GM12864 (cell line): ENCODE results near the gene ACOT6.
A peak's percentile ranks its signal among the peaks of the same experiment; 100 is the strongest.

Source experiments
- DNase-seq: peaks from one replicate; pipeline ENCODE4 v3.0.0-alpha.2; 2011; ENCODE audit warnings: low read depth
- H3K4me3 ChIP-seq: 2 replicates; pipeline ENCODE4 v1.5.1; 2011; ENCODE audit warnings: mild to moderate bottlenecking, low read depth, low read length, control low read depth
- TF ChIP-seq, protein P1 (sequence below): IDR thresholded peaks from 2 replicates; pipeline ENCODE4 v1.5.1; 2011; ENCODE audit warnings: low read depth, mild to moderate bottlenecking, moderate library complexity, low read length, control low read depth, inconsistent platforms; ENCODE audit errors: missing control alignments

The ACOT6 gene

DNA sequence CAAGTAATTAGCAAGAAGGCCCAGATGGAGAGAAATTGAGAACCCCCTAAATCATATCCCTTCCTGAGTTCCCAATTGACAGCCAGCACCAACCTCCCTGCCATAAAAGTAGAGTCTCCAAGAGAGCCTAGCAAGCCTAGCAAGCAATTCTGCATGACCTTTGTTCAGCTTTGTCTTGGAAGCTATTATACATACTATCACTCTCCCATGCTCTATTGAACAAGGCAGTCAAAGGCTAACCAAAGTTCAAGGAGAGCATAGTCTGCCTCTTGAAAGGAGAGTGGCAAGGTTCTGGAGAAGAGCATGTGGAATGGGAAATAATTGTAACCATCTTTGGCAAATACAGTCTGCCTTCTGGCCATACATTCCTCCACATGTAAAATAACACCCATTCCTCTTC lies 12.8 kb upstream of the ACOT6 start:
- no peak overlapping the region for H3K4me3 ChIP-seq
- DNase-seq = no peak
- TF ChIP-seq, protein P1, sequence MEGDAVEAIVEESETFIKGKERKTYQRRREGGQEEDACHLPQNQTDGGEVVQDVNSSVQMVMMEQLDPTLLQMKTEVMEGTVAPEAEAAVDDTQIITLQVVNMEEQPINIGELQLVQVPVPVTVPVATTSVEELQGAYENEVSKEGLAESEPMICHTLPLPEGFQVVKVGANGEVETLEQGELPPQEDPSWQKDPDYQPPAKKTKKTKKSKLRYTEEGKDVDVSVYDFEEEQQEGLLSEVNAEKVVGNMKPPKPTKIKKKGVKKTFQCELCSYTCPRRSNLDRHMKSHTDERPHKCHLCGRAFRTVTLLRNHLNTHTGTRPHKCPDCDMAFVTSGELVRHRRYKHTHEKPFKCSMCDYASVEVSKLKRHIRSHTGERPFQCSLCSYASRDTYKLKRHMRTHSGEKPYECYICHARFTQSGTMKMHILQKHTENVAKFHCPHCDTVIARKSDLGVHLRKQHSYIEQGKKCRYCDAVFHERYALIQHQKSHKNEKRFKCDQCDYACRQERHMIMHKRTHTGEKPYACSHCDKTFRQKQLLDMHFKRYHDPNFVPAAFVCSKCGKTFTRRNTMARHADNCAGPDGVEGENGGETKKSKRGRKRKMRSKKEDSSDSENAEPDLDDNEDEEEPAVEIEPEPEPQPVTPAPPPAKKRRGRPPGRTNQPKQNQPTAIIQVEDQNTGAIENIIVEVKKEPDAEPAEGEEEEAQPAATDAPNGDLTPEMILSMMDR = no peak

DNA sequence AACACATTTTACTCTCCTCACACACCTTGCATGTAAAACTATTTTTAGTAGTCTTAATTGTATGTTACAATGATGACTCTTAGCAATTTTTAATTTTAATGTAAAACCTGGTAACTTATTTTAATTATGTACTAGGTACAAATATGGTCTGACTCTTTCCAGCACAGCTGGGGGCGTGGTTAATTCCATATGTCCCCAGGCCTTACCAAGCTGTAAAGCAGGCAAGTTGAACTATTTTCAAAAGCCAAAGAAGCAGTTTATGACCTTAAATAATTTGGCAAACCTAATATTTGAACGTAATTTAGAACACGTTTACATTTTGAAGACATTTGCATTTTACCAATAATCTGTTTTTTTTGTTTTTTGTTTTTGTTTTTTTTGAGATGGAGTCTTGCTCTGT lies 9.3 kb upstream of the ACOT6 start:
- no peak overlapping the region for H3K4me3 ChIP-seq
- DNase-seq = no peak
- TF ChIP-seq, protein P1 = no peak

DNA sequence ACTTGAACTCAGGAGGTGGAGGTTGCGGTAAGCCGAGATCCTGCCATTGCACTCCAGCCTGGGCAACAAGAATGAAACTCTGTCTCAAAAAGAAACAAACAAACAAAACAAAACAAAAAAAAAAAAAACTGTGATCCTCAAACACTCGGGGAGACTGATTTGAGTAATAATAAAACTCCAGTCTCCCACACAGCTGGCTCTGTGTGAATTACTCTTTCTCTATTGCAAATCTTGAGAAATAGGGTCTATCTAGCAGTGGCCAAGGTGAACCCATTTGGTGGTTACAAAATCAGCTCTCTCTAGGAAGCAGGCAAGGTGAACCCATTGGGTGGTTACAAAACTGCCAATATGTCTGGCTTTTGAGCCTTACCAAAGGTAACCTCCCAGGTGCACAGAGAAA lies 6.0 kb upstream of the ACOT6 start:
- no peak for DNase-seq
- TF ChIP-seq, protein P1 = no peak
- H3K4me3 ChIP-seq = no peak overlapping the region

DNA sequence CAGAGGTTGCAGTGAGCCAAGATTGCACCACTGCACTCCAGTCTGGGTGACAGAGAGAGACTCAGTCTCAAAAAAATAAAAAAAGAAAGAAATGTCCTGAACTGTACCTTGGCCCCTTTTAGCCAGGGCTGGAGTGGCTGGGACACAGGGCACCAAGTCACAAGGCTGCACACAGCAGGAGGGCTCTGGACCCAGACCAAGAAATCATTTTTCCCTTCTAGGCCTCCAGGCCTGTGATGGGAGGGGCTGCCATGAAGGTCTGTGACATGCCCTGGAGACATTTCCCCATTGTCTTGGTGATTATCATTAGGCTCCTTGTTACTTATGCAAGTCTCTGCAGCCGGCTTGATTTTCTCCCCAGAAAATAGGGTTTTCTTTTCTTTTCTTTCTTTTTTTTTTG lies 5.1 kb upstream of the ACOT6 start:
- TF ChIP-seq, protein P1 = no peak
- H3K4me3 ChIP-seq = no peak overlapping the region
- no peak for DNase-seq

DNA sequence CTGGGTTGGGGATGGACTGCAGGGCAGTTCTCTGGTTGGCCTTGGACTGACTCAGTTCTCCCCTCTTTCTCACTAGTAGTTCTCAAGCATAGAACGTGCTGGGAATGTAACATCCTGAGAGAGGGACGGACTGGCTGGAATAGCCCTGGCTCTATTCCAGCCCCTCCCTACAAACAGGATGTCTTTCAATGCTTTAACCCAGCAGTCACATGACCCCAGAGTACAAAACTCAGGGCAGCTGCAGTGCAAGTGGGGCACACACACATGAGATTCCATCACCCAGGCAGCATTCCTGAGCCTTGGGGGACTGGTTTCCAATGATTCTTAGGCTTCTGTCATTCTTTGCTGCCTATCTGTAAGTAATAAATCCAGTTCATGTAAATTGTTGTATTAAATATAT lies 1.6 kb upstream of the ACOT6 start:
- DNase-seq = no peak
- H3K4me3 ChIP-seq = no peak overlapping the region
- TF ChIP-seq, protein P1 = no peak

DNA sequence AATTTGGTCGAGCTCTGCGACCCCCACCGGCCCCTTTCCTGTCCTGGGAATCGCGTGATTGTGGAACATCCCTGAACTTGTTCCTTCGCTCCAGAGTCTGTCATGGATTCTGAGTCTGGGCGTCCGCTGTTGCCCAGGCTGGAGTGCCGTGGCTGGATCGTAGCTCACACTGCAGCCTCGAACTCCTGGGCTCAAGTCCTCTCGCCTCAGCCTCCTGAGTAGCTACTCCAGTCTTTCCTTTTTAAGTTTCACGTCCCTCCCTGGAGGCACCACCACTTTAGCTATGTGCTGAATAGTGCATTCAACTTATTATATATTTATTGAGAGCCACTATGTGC lies 698 bp downstream of the ACOT6 start:
- TF ChIP-seq, protein P1 = no peak
- DNase-seq = no peak
- peak overlapping the region; percentile 53 for H3K4me3 ChIP-seq

DNA sequence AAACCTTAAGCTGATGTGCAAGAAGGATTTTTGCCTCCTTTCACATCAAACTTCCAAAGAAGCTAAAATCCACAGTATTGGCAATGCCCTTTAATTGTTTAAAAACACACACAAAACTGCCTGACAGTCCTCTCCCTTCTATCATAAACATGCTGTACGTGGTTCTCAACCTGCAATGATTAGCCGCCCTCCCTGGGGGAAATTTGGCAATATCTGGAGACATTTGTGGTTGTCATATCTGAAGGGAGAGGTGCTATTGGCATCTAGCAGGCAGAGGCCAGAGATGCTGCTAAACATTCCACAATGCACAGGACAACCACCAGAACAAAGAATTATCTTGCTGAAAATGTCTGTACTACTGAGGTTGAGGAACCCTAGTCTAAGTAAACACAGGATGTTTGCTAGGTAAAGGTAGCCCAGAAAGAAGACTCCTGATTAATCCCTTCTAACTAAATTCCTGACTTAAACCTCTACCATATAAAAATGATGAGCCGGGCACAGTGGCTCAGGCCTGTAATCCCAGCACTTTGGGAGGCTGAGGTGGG lies 1.2 kb downstream of the ACOT6 start:
- DNase-seq = no peak
- TF ChIP-seq, protein P1 = no peak
- no peak overlapping the region; the same call in 1 of the 2 replicates for H3K4me3 ChIP-seq
